ENCODE results near the gene BMPER.

DNA sequence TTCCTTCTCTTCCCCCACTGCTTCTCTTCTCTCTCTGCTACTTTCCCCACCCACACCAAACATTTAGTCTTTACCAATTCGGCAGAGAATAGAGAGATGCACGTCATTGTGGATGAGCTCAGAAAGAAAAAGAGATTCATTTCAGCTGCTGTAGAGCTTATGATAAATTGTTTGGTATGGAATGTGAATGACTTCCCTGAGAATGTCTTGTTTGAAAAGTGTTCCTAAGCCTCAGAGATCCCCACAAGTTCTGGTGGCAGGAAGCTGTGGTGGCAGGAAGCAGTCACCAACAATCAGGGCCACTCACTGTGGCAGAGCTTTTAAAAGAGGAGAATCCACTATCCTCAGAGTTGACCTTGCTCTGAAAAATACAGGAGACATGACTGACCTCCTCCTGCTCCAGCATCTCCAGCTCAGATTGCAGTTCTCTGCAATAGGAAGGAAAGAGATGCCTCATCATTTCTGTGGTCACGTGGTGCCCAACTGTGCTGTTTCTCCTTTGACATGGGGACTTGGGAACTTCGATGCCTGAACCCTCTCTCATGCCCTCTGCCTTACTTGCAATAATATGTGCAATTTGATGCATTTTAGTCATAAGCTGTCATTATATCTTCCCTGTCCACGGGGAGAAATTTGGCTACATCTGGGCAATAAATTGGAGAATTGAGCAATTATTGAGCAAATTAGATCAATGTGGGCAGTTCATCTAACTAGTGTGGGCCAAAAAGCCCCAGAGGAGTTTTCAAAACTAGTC is 76.5 kb downstream of the BMPER start:
- no peak for TF ChIP-seq GATA2 (IDR thresholded peaks at IDR 0.05; ENCODE audit: low read depth, low read length)
- no peak for TF ChIP-seq GATA3 (IDR thresholded peaks at IDR 0.05; ENCODE audit: low read depth, low read length)

All from SH-SY5Y (cell line).